Bronchial epithelial cell (primary cell): Measurements from ENCODE around the gene TFAP2C. TPM values are rescaled to one million over a fixed set of nuclear protein-coding genes. Genes with fewer than 3 reads are reported as not detected.

Experiments used
- DNase-seq: peaks from one replicate; pipeline ENCODE4 v3.0.0-alpha.2; 2010; ENCODE audit warnings: low read depth
- FAIRE-seq: peaks from 2 replicates; lab custom pipeline; 2011; peaks lifted over from hg19 to GRCh38; lab: Jason Lieb, UNC
- H3K27me3 ChIP-seq: 2 replicates; pipeline ENCODE4 v1.5.1; 2011; ENCODE audit warnings: low read length; ENCODE audit not compliant: control insufficient read depth, insufficient read depth
- H3K36me3 ChIP-seq: 2 replicates; pipeline ENCODE4 v1.5.1; 2011; ENCODE audit warnings: low read length; ENCODE audit not compliant: control insufficient read depth, insufficient read depth
- H3K4me3 ChIP-seq: 2 replicates; pipeline ENCODE4 v1.5.1; 2011; ENCODE audit warnings: mild to moderate bottlenecking, low read depth, low read length, control low read depth
- total RNA-seq: library from RNA; depleted of rRNA; stranded (reverse); fragments of >200 nt; gene quantifications from 2 replicates; pipeline ENCODE4 v1.2.1, GENCODE V29; 2014
- TF ChIP-seq, protein P1 (sequence below): IDR thresholded peaks from 2 replicates; pipeline ENCODE4 v1.5.1; 2011; ENCODE audit warnings: mild to moderate bottlenecking, moderate library complexity, low read length, control low read depth, inconsistent platforms; ENCODE audit not compliant: insufficient read depth, severe bottlenecking

TFAP2C gene
- 2.9 and 5.1 TPM in 2 replicates for total RNA-seq

- Histone ChIP-seq H3K36me3 (no peaks in the 10 kb centered on the region), H3K27me3 (peaks cover 10% of the 10 kb centered on the region), H3K4me3 (peak within 1 kb of the TSS; percentile 95)
- TF ChIP-seq, protein P1, sequence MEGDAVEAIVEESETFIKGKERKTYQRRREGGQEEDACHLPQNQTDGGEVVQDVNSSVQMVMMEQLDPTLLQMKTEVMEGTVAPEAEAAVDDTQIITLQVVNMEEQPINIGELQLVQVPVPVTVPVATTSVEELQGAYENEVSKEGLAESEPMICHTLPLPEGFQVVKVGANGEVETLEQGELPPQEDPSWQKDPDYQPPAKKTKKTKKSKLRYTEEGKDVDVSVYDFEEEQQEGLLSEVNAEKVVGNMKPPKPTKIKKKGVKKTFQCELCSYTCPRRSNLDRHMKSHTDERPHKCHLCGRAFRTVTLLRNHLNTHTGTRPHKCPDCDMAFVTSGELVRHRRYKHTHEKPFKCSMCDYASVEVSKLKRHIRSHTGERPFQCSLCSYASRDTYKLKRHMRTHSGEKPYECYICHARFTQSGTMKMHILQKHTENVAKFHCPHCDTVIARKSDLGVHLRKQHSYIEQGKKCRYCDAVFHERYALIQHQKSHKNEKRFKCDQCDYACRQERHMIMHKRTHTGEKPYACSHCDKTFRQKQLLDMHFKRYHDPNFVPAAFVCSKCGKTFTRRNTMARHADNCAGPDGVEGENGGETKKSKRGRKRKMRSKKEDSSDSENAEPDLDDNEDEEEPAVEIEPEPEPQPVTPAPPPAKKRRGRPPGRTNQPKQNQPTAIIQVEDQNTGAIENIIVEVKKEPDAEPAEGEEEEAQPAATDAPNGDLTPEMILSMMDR: no peak
- DNase-seq (peak; percentile 59), FAIRE-seq (no peak)
Measured at GRCh38 chr20:56628873-56629463, at the start of gene TFAP2C. TSS of gene TFAP2C (plus strand) at chr20:56629306. CDS start at chr20:56629545, 239 bp downstream.

DNA sequence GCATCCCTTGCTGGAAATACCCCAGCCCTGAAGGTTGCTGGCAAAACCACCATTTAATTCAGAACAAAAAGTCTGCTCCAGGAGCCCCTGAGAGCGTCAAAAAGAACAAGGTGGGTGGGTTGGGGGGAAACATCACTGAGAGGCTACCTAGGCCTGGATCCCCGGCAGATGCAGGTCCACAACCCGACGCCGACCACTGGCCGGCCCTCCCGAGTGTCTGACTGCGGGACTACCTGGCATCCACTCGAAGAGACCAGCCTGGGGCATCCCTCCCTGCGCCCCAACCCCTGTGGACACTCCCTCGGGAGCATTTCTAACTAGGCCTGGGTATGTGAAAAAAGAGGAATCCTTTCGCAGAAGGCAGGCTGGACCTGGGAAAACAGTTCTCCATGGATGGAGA is 48.9 kb upstream of the TFAP2C start:
- TF ChIP-seq, protein P1: no peak
- FAIRE-seq: no peak
- Histone ChIP-seq H3K36me3 (no peaks in the 10 kb centered on the region), H3K4me3 (no peak overlapping the region), H3K27me3 (no peaks in the 10 kb centered on the region)
- no peak for DNase-seq

- DNase-seq (no peak), FAIRE-seq (no peak)
- no peaks in the 10 kb centered on the region for H3K27me3 ChIP-seq
- H3K36me3 ChIP-seq: no peaks in the 10 kb centered on the region
- TF ChIP-seq, protein P1: no peak
- no peak overlapping the region for H3K4me3 ChIP-seq
Measured at GRCh38 chr20:56581701-56582100, 47.4 kb upstream of the TFAP2C start.

DNA sequence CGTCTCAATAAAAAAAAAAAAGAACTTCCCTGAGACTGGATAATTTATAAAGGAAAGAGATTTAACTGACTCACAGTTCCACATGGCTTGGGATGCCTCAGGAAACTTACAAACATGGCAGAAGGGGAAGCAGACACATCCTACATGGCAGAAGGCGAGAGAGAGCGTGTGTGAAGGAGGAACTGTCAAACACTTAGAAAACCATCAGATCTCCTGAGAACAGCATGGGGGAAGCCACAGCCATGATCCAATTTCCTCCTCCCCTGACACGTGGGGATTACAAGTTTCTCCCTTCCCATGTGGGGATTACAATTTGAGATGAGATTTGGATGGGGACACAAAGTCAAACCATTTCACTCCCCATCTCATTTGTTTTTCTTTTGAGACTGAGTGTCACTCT is 46.6 kb upstream of the TFAP2C start:
- H3K4me3 ChIP-seq: no peak overlapping the region
- DNase-seq (no peak), FAIRE-seq (no peak)
- H3K36me3 ChIP-seq: no peaks in the 10 kb centered on the region
- TF ChIP-seq, protein P1: no peak
- no peaks in the 10 kb centered on the region for H3K27me3 ChIP-seq

- no peak for DNase-seq
- Histone ChIP-seq H3K27me3 (no peaks in the 10 kb centered on the region), H3K4me3 (no peak overlapping the region), H3K36me3 (no peaks in the 10 kb centered on the region)
- no peak for FAIRE-seq
- TF ChIP-seq, protein P1: no peak
Measured at GRCh38 chr20:56584916-56585315, 44.2 kb upstream of the TFAP2C start.
